Neural crest cell (in vitro differentiated cells): ENCODE data around the gene MXD3. TPM values are rescaled to one million over a fixed set of nuclear protein-coding genes. Genes with fewer than 3 reads are reported as not detected.

Source experiments
- DNase-seq: peaks from one replicate; pipeline ENCODE4 v3.0.0; 2021; ENCODE audit warnings: low read depth, mixed read lengths, low spot score
- H3K27ac Mint-ChIP-seq: one replicate; pipeline ENCODE4 v1.8.0; 2021; ENCODE audit warnings: mild to moderate bottlenecking, mixed read lengths; ENCODE audit not compliant: unreplicated experiment
- H3K27me3 Mint-ChIP-seq: 2 replicates; pipeline ENCODE4 v1.8.0; 2021; ENCODE audit warnings: low read depth, mild to moderate bottlenecking, mixed read lengths
- H3K36me3 Mint-ChIP-seq: 2 replicates; pipeline ENCODE4 v1.8.0; 2021; ENCODE audit warnings: low read depth, mild to moderate bottlenecking, mixed read lengths
- H3K4me1 Mint-ChIP-seq: 2 replicates; pipeline ENCODE4 v1.8.0; 2021; ENCODE audit warnings: mixed read lengths
- H3K4me3 Mint-ChIP-seq: one replicate; pipeline ENCODE4 v1.8.0; 2021; ENCODE audit warnings: mild to moderate bottlenecking, mixed read lengths
- H3K9me3 Mint-ChIP-seq: 2 replicates; pipeline ENCODE4 v1.8.0; 2021; ENCODE audit warnings: mixed read lengths
- total RNA-seq: library from RNA; stranded (reverse); gene quantifications from 2 replicates; pipeline ENCODE4 v1.2.1, GENCODE V29; 2021
- TF ChIP-seq, protein P1 (sequence below): fragments of 200-600 bp; sonication (generic); conservative IDR thresholded peaks from 2 replicates; pipeline ENCODE4 v1.5.0; 2021; ENCODE audit warnings: antibody characterized with exemption, mild to moderate bottlenecking

The MXD3 gene
- total RNA-seq, 1 donor from 2014 or later = 40.3 TPM

DNA sequence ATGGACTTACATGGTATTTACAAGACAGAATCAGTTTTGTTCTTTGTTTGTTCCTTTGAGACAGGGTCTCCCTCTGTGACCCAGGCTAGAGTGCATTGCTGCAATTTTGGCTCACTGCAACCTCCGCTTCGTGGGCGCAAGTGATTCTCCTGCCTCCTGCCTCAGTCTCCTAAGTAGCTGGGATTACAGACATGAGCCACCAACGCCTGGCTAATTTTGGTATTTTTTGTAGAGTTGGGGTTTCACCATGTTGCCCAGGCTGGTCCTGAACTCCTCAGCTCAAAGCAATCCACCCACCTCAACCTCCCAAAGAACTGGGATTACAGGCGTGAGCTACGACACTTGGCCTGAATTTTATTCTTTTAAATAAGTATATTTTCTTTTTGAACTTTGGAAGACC lies 35.8 kb downstream of the MXD3 start:
- no peak for DNase-seq
- Mint-ChIP-seq H3K4me1 (no peaks in the 10 kb centered on the region), H3K4me3 (no peak overlapping the region), H3K27me3 (no peaks in the 10 kb centered on the region), H3K27ac (no peak overlapping the region), H3K36me3 (peaks cover 14% of the 10 kb centered on the region), H3K9me3 (no peaks in the 10 kb centered on the region)
- TF ChIP-seq, protein P1, sequence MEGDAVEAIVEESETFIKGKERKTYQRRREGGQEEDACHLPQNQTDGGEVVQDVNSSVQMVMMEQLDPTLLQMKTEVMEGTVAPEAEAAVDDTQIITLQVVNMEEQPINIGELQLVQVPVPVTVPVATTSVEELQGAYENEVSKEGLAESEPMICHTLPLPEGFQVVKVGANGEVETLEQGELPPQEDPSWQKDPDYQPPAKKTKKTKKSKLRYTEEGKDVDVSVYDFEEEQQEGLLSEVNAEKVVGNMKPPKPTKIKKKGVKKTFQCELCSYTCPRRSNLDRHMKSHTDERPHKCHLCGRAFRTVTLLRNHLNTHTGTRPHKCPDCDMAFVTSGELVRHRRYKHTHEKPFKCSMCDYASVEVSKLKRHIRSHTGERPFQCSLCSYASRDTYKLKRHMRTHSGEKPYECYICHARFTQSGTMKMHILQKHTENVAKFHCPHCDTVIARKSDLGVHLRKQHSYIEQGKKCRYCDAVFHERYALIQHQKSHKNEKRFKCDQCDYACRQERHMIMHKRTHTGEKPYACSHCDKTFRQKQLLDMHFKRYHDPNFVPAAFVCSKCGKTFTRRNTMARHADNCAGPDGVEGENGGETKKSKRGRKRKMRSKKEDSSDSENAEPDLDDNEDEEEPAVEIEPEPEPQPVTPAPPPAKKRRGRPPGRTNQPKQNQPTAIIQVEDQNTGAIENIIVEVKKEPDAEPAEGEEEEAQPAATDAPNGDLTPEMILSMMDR = no peak

- Mint-ChIP-seq H3K4me3 (no peak overlapping the region), H3K27ac (no peak overlapping the region), H3K36me3 (peaks cover 17% of the 10 kb centered on the region), H3K9me3 (no peaks in the 10 kb centered on the region), H3K4me1 (no peaks in the 10 kb centered on the region), H3K27me3 (no peaks in the 10 kb centered on the region)
- TF ChIP-seq, protein P1 = no peak
- no peak for DNase-seq
These were observed 40.6 kb downstream of the MXD3 start for GRCh38 chr5:177271113-177271512.

DNA sequence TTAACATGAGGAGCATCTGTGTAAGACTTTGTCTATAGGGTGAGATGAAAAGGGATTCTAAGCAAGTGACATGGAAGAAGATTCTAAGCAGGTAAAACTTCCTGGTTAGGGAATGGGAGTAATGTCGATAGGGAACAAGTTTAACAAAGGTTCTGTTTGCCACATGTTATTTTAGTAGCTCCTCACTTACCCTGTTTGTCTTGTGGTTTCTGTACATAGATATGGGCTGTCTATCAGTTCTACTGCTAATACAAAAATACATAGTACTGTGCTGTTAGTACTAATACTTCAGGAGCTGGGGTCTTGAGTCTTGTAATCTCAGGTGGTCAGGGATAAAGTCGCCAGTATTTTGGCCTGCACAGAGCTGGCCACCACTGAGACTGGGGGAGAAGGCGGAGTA lies 41.0 kb downstream of the MXD3 start:
- Mint-ChIP-seq H3K27ac (no peak overlapping the region), H3K27me3 (no peaks in the 10 kb centered on the region), H3K36me3 (peaks cover 17% of the 10 kb centered on the region), H3K4me1 (no peaks in the 10 kb centered on the region), H3K9me3 (no peaks in the 10 kb centered on the region), H3K4me3 (no peak overlapping the region)
- TF ChIP-seq, protein P1 = no peak
- no peak for DNase-seq

DNA sequence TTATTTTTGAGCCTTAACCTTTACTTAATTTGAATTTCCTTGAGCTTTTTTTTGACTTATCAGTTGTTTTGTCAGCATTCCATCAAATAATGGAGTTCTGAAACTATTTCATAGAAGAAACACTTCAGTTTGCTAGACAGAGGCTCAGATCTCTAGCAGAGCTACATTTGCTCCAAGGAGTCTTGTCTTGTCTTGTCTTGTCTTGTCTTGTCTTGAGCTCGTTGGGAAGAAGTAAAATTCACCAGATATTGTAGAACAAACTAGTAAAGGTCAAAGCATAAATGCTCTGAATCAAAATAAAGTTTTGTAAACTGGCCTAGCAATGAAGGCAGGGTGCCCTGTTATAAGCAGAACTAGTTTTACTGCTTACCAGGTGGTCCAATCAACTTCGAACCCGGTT lies 41.7 kb downstream of the MXD3 start:
- DNase-seq = no peak
- Mint-ChIP-seq H3K4me1 (no peaks in the 10 kb centered on the region), H3K4me3 (no peak overlapping the region), H3K27me3 (no peaks in the 10 kb centered on the region), H3K36me3 (peaks cover 15% of the 10 kb centered on the region), H3K27ac (no peak overlapping the region), H3K9me3 (no peaks in the 10 kb centered on the region)
- TF ChIP-seq, protein P1 = no peak

DNA sequence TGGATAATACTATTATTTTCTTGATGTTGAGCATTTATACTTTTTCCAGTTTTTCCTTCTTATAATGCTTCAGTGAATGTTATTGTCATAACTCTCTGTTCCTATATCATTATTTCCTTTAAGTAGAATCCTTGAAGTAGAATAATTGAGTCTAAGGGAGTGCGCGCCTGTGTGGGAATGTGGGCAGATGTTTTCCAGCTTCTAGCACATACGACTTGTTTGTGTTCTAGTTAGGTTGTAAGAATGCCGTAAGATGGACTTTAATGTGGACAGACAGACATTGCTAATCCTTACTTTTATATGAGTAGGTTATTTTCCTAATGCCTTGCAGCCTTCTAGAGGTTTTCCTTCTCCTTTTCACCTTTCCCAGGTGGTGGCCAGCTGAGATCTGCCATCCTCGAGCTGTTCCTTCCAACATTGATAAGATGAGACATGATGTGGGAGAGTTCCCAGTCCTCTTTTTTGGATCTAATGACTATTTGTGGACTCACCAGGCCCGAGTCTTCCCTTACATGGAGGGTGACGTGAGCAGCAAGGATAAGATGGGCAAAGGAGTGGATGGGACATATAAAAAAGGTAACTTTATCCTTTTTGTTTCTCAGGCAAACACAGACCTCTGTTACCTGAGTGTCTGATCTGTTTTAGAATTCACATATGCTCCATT lies 42.3 kb downstream of the MXD3 start:
- H3K4me1 Mint-ChIP-seq = no peaks in the 10 kb centered on the region
- DNase-seq = no peak
- TF ChIP-seq, protein P1 = no peak
- H3K9me3 Mint-ChIP-seq = no peaks in the 10 kb centered on the region
- H3K27me3 Mint-ChIP-seq = no peaks in the 10 kb centered on the region
- no peak overlapping the region for H3K27ac Mint-ChIP-seq
- H3K4me3 Mint-ChIP-seq = no peak overlapping the region
- peaks cover 20% of the 10 kb centered on the region for H3K36me3 Mint-ChIP-seq
